Forelimb muscle (tissue), 1 donor: ENCODE measurements around the gene TPO. TPM values are rescaled to one million over a fixed set of nuclear protein-coding genes. Genes with fewer than 3 reads are reported as not detected.
"Not testable (repeated sequence)": the region's sequence is repeated elsewhere in the genome, so short reads cannot be mapped to it uniquely, and the experiment has no call there.

Experiments
- DNase-seq: peaks from one replicate; pipeline ENCODE4 v3.0.0-alpha.2; 2013; ENCODE audit warnings: low read depth
- polyA plus RNA-seq: library from polyadenylated mRNA; unstranded; fragments of 120-200 nt; gene quantifications from one replicate; pipeline ENCODE4 v1.2.1, GENCODE V29; 2013; ENCODE audit not compliant: insufficient read length

Gene TPO
- polyA plus RNA-seq, 1 donor, result 0.30 TPM

- DNase-seq, result no peak
These were observed 70.3 kb downstream of the TPO start for GRCh38 chr2:1483551-1483950.

- DNase-seq, result no peak
These were observed 71.0 kb downstream of the TPO start for GRCh38 chr2:1484131-1484884.

- no peak for DNase-seq
These were observed 73.4 kb downstream of the TPO start for GRCh38 chr2:1486670-1487069.

GRCh38 chr2:1487758-1488157 is 74.5 kb downstream of the TPO start:
- DNase-seq, result no peak

- no peak for DNase-seq
These were observed 75.0 kb downstream of the TPO start for GRCh38 chr2:1488181-1488671.

GRCh38 chr2:1488851-1489250 is 75.6 kb downstream of the TPO start:
- no peak for DNase-seq

- no peak for DNase-seq
These were observed 76.2 kb downstream of the TPO start for GRCh38 chr2:1489486-1489885.

GRCh38 chr2:1490381-1490780 is 77.1 kb downstream of the TPO start:
- DNase-seq, result not testable (repeated sequence)

GRCh38 chr2:1491751-1492150 is 78.5 kb downstream of the TPO start:
- DNase-seq, result no peak

- DNase-seq, result not testable (repeated sequence)
These were observed 79.0 kb downstream of the TPO start for GRCh38 chr2:1492231-1492630.

- DNase-seq, result no peak
These were observed 79.6 kb downstream of the TPO start for GRCh38 chr2:1492711-1493430.

- DNase-seq, result no peak
These were observed 80.3 kb downstream of the TPO start for GRCh38 chr2:1493431-1494126.

GRCh38 chr2:1494257-1494656 is 81.0 kb downstream of the TPO start:
- DNase-seq, result no peak

GRCh38 chr2:1494906-1495305 is 81.6 kb downstream of the TPO start:
- no peak for DNase-seq

- no peak for DNase-seq
These were observed 82.6 kb downstream of the TPO start for GRCh38 chr2:1495676-1496358.

GRCh38 chr2:1496359-1496821 is 83.1 kb downstream of the TPO start:
- DNase-seq, result no peak

- DNase-seq, result no peak
These were observed 83.9 kb downstream of the TPO start for GRCh38 chr2:1497122-1497611.

- no peak for DNase-seq
These were observed 84.9 kb downstream of the TPO start for GRCh38 chr2:1498176-1498575.

GRCh38 chr2:1499033-1499795 is 86.0 kb downstream of the TPO start:
- DNase-seq, result no peak

GRCh38 chr2:1501038-1501851 is 88.0 kb downstream of the TPO start:
- no peak for DNase-seq
